Spleen (tissue), 11 donors: ENCODE measurements around the gene EIF5A2. TPM values are rescaled to one million over a fixed set of nuclear protein-coding genes. Genes with fewer than 3 reads are reported as not detected.
A peak's percentile ranks its signal among the peaks of the same experiment; 100 is the strongest.

Experiments
- DNase-seq: peaks from one replicate; pipeline ENCODE4 v3.0.0-alpha.2; 2020
- H3K27ac ChIP-seq, 8 donors: fragments of 200-600 bp; sonication (generic) in 7 of 8; 1 replicate in 4 of 8; 2 replicates in 4 of 8; pipeline versions ENCODE4 v1.5.0 to v1.8.0; 2016 to 2021; ENCODE audit warnings: inconsistent platforms in 4 of 8, mild to moderate bottlenecking in 4 of 8, moderate library complexity in 1 of 8
- H3K27me3 ChIP-seq, 7 donors: fragments of 200-600 bp; sonication (generic) in 6 of 7; replicated peaks in 1 of 7; 1 replicate in 4 of 7; 2 replicates in 3 of 7; pipeline versions ENCODE4 v1.5.0 to v1.8.0; 2016 to 2021; ENCODE audit warnings: inconsistent platforms in 3 of 7, mild to moderate bottlenecking in 1 of 7
- H3K36me3 ChIP-seq, 6 donors: fragments of 200-600 bp; sonication (generic) in 5 of 6; 1 replicate in 4 of 6; 2 replicates in 2 of 6; pipeline versions ENCODE4 v1.5.0 to v1.8.0; 2016 to 2021; ENCODE audit warnings: inconsistent platforms in 2 of 6
- H3K4me1 ChIP-seq, 6 donors: fragments of 200-600 bp; sonication (generic) in 5 of 6; 1 replicate in 3 of 6; 2 replicates in 3 of 6; pipeline versions ENCODE4 v1.5.0 to v1.8.0; 2016 to 2021; ENCODE audit warnings: inconsistent platforms in 3 of 6
- H3K4me3 ChIP-seq, 8 donors: fragments of 200-600 bp; sonication (generic) in 7 of 8; 1 replicate in 4 of 8; 2 replicates in 4 of 8; pipeline versions ENCODE4 v1.5.0 to v1.8.0; 2016 to 2021; ENCODE audit warnings: inconsistent platforms in 4 of 8, mild to moderate bottlenecking in 4 of 8, moderate library complexity in 2 of 8
- H3K9me3 ChIP-seq, 8 donors: fragments of 200-600 bp; sonication (generic) in 7 of 8; 1 replicate in 4 of 8; 2 replicates in 4 of 8; pipeline versions ENCODE4 v1.5.0 to v1.8.0; 2016 to 2021; ENCODE audit warnings: inconsistent platforms in 4 of 8
- POLR2A ChIP-seq, 3 donors: fragments of 450-650 bp; IDR thresholded peaks; one replicate each; pipeline ENCODE4 v1.5.1; 2017; ENCODE audit warnings: antibody characterized with exemption in 3 of 3, mild to moderate bottlenecking in 1 of 3
- POLR2AphosphoS5 ChIP-seq, 3 donors: sonication (generic); formaldehyde crosslinking; IDR thresholded peaks; one replicate each; pipeline ENCODE4 v1.5.1; 2017; ENCODE audit warnings: antibody characterized with exemption in 3 of 3
- WGBS, 5 donors: extraction: QIAGEN DNeasy Blood & Tissue Kit in 3 of 5; methylation state at CpG; one replicate each; pipeline versions ENCODE4 v1.1.5 to v1.1.7; 2013 to 2018; 5-methylcytosine and 5-hydroxymethylcytosine counted together
- intact Hi-C: fragments of 100-400 bp; cut with DNase I; formaldehyde crosslinking; loops from one replicate; pipeline ENCODE4 v1.15.0; 2023; ENCODE audit warnings: low total_unique reads
- polyA plus RNA-seq, 3 donors: library from polyadenylated mRNA; stranded (reverse); fragments of 200-250 nt; gene quantifications; one replicate each; pipeline ENCODE4 v1.2.1, GENCODE V29; 2013
- total RNA-seq, 7 donors: library from RNA; depleted of rRNA in 3 of 7; stranded (reverse); fragments of >200 nt in 3 of 7; fragmentation: NEBNext Ultra II Directional in 4 of 7; extraction: Animal tissue kit (Norgen Biotek cat#: 25700) in 4 of 7; gene quantifications; one replicate each; pipeline versions ENCODE4 v1.1.0 to v1.2.1, GENCODE V29; 2016 to 2021
- TF ChIP-seq, protein P1 (sequence below), 11 experiments: fragments of 200-600 bp in 7 of 11; fragments of 450-650 bp in 4 of 11; sonication (generic) in 4 of 11; IDR thresholded peaks in 8 of 11; conservative IDR thresholded peaks in 3 of 11; 1 replicate in 7 of 11; 2 replicates in 4 of 11; pipeline versions ENCODE4 v1.4.0 to v1.8.0; 2016 to 2021; ENCODE audit warnings: antibody characterized with exemption in 11 of 11, inconsistent platforms in 4 of 11, mild to moderate bottlenecking in 1 of 11
- donor health status: healthy with polysubstance abuse.
- donor health status: DM: no; HTN: no; CAD: no; lungs with moderate emphysema.
- donor health status: DM: no; HTN: no; CAD: no.
- donor health status: Bipolar disorder and iron deficiency.
- donor health status: healthy.
- donor health status: DM: no; HTN: no; CAD: no.
- donor health status: DM: yes; HTN: yes; CAD: no.

EIF5A2 gene
- total and polyA plus RNA-seq, 10 donors = 0.78 to 7.4 (median 3.4) TPM

DNA sequence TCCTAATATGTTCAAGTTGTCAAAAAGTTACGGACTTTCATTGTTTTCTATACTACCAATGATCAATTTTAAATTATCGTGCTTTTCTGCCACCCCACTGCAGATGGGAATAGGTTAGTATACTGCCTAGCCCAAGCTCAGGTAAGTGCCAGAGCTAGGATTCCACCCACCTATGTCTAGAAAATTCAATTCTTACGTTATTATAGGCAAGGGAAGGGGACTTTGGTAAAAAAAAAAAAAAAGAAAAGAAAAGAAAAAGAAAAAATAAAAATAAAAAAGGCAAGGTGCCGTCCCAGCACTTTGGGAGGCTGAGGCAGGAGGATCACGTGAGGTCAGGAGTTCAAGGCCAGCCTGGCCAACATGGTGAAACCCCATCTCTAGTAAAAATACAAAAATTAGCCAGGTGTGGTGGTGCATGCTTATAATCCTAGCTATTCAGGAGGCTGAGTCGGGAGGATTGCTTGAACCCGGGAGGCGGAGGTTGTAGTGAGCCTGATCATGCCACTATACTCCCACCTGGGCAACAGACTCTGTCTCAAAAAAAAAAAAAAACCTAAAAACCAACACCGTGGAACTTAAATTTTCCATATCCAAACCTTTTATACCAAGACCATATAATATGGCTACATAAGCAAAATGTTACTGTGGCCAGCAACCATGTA is 39.7 kb downstream of the EIF5A2 start:
- WGBS, 5 donors = 45 to 73% (median 62%) methylated on average over 9 of the region's 9 CpGs
- peak overlapping the region; percentile 51 to 77 (median 64) for H3K4me3 ChIP-seq
- H3K9me3 ChIP-seq = no peaks in the 10 kb centered on the region
- H3K36me3 ChIP-seq = peaks cover 0 to 40% (median 36%) of the 10 kb centered on the region in 6 donors
- no peaks in the 10 kb centered on the region for H3K27me3 ChIP-seq
- peak overlapping the region in 5 of 8 donors; percentile 87 to 94 (median 88) for H3K27ac ChIP-seq
- intact Hi-C loops = no loop called here
- TF ChIP-seq, protein P1, sequence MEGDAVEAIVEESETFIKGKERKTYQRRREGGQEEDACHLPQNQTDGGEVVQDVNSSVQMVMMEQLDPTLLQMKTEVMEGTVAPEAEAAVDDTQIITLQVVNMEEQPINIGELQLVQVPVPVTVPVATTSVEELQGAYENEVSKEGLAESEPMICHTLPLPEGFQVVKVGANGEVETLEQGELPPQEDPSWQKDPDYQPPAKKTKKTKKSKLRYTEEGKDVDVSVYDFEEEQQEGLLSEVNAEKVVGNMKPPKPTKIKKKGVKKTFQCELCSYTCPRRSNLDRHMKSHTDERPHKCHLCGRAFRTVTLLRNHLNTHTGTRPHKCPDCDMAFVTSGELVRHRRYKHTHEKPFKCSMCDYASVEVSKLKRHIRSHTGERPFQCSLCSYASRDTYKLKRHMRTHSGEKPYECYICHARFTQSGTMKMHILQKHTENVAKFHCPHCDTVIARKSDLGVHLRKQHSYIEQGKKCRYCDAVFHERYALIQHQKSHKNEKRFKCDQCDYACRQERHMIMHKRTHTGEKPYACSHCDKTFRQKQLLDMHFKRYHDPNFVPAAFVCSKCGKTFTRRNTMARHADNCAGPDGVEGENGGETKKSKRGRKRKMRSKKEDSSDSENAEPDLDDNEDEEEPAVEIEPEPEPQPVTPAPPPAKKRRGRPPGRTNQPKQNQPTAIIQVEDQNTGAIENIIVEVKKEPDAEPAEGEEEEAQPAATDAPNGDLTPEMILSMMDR (IDR thresholded peaks at IDR 0.05 in 8 of 11, conservative IDR thresholded peaks at IDR 0.05 in 3 of 11) = no peak
- no peak for TF ChIP-seq POLR2A (IDR thresholded peaks at IDR 0.05)
- no peak for TF ChIP-seq POLR2AphosphoS5 (IDR thresholded peaks at IDR 0.05)
- no peak for DNase-seq
- H3K4me1 ChIP-seq = peaks cover 26 to 42% (median 35%) of the 10 kb centered on the region in 6 donors

DNA sequence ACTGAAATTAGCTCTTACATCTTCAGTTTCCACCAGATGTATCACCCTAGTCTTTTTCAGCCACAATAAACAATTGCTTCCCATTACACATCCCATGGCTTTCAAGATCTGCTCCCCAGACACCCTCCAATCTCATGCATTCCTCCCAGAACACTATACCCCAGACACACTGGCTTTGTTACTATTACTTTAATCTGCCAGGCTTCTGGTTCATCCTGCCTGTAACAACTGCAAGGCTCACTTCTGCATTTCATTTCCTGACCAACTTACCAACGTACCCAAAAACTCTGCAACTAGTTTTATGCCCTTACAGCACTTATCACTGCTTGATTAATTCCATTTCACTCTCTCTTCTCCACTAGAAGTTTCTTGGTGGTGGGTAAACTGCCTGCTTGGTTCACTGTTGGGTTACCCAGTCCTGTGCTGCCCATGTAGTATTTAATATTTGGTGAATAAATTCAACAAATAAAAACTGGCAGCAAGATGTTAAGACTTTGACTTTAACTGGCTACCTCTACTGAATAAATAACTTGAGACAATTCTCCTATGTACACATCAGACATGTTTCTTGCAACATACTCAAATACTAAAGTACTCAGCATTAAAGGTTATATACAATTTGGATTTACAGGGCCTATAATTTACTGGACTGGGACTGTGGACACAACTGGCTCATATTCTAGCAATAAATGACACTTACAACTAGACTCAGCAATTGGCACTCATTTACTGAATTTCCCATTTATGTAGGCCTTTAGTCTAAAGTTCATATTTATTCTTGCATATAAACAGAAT is 41.1 kb downstream of the EIF5A2 start:
- Histone ChIP-seq H3K36me3 (peaks cover 0 to 40% (median 36%) of the 10 kb centered on the region in 6 donors), H3K9me3 (no peaks in the 10 kb centered on the region), H3K27ac (peak overlapping the region; percentile 15 to 94 (median 43)), H3K4me3 (peak overlapping the region in 2 of 8 donors; percentile 1 to 77), H3K27me3 (no peaks in the 10 kb centered on the region), H3K4me1 (peaks cover 26 to 42% (median 35%) of the 10 kb centered on the region in 6 donors)
- TF ChIP-seq POLR2AphosphoS5 (IDR thresholded peaks at IDR 0.05) (no peak), POLR2A (IDR thresholded peaks at IDR 0.05) (no peak)
- TF ChIP-seq, protein P1 (IDR thresholded peaks at IDR 0.05 in 8 of 11, conservative IDR thresholded peaks at IDR 0.05 in 3 of 11) = no peak
- whole genome bisulfite sequencing, 5 donors = 9 to 29% (median 10%) methylated on average over 1 of the region's 1 CpG
- DNase-seq = no peak
- intact Hi-C loops = no loop called here

DNA sequence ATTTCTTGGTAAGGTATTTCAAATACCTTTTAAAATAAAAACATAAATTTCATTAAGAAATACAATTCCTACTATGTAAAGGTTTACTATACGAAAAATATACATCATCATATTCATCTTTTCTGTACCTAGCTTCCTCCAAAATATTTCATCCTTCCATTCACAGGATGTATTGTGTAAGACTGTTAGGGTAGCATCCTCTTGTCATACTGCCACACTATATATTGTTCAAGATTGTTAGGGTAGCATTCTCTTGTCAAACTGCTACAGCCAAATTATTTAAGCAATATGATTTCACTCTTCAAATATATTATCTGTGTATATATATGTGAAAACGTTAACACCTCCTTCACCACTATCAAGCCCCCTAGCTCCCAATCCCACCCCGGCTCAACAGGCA is 41.9 kb downstream of the EIF5A2 start:
- Histone ChIP-seq H3K4me1 (peaks cover 26 to 42% (median 35%) of the 10 kb centered on the region in 6 donors), H3K9me3 (no peaks in the 10 kb centered on the region), H3K27me3 (no peaks in the 10 kb centered on the region), H3K27ac (peak overlapping the region in 2 of 8 donors; percentile 16 to 94), H3K36me3 (peaks cover 0 to 40% (median 36%) of the 10 kb centered on the region in 6 donors), H3K4me3 (peak overlapping the region in 1 of 8 donors; percentile 77)
- TF ChIP-seq POLR2A (IDR thresholded peaks at IDR 0.05) (no peak), POLR2AphosphoS5 (IDR thresholded peaks at IDR 0.05) (no peak)
- TF ChIP-seq, protein P1 (IDR thresholded peaks at IDR 0.05 in 8 of 11, conservative IDR thresholded peaks at IDR 0.05 in 3 of 11) = no peak
- intact Hi-C loops = no loop called here
- 75 to 88% (median 80%) methylated on average over 3 of the region's 3 CpGs for WGBS, 5 donors
- DNase-seq = no peak
